Thyroid gland (tissue), 4 donors: ENCODE data around the gene OR7C1. TPM values are rescaled to one million over a fixed set of nuclear protein-coding genes. Genes with fewer than 3 reads are reported as not detected.

Source experiments
- DNase-seq, 2 donors: peaks; one replicate each; pipeline ENCODE4 v3.0.0-alpha.2; 2019
- H3K27ac ChIP-seq, 3 donors: fragments of 200-600 bp; sonication (generic); 1 replicate in 2 of 3; 2 replicates in 1 of 3; pipeline ENCODE4 v1.5.1; 2016 to 2019; ENCODE audit warnings: mild to moderate bottlenecking in 1 of 3, moderate library complexity in 1 of 3
- H3K27me3 ChIP-seq: fragments of 200-600 bp; sonication (generic); one replicate; pipeline ENCODE4 v1.5.1; 2019
- H3K36me3 ChIP-seq, 2 donors: fragments of 200-600 bp; sonication (generic); one replicate each; pipeline ENCODE4 v1.5.1; 2016 to 2019
- H3K4me1 ChIP-seq, 2 donors: fragments of 200-600 bp; sonication (generic); one replicate each; pipeline ENCODE4 v1.5.1; 2017 to 2019
- H3K4me3 ChIP-seq, 3 donors: fragments of 200-600 bp; sonication (generic); replicated peaks in 1 of 3; 1 replicate in 2 of 3; 2 replicates in 1 of 3; pipeline ENCODE4 v1.5.1; 2016; ENCODE audit warnings: mild to moderate bottlenecking in 1 of 3
- H3K9me3 ChIP-seq: fragments of 200-600 bp; sonication (generic); one replicate; pipeline ENCODE4 v1.5.1; 2017
- POLR2A ChIP-seq, 2 donors: fragments of 450-650 bp; IDR thresholded peaks; one replicate each; pipeline ENCODE4 v1.6.1; 2017; ENCODE audit warnings: antibody characterized with exemption in 2 of 2, mild to moderate bottlenecking in 2 of 2, moderate library complexity in 1 of 2
- WGBS, 2 donors: methylation state at CpG; one replicate each; pipeline ENCODE4 v1.1.5; 2017; 5-methylcytosine and 5-hydroxymethylcytosine counted together
- intact Hi-C: fragments of 100-400 bp; cut with DNase I; formaldehyde crosslinking; loops from one replicate; pipeline ENCODE4 v1.15.1; 2023
- total RNA-seq, 4 donors: library from RNA; depleted of rRNA; stranded (reverse); fragments of >200 nt; gene quantifications; one replicate each; pipeline ENCODE4 v1.2.3, GENCODE V29; 2016
- TF ChIP-seq, protein P1 (sequence below), 6 experiments: fragments of 200-600 bp in 3 of 6; fragments of 450-650 bp in 3 of 6; sonication (generic) in 3 of 6; IDR thresholded peaks; one replicate each; pipeline ENCODE4 v1.5.1; 2016 to 2019; ENCODE audit warnings: antibody characterized with exemption in 6 of 6, mild to moderate bottlenecking in 2 of 6, inconsistent platforms in 1 of 6, moderate library complexity in 1 of 6

The OR7C1 gene
- total RNA-seq, 4 donors from 2014 or later = under 0.01 TPM; not detected in 3

DNA sequence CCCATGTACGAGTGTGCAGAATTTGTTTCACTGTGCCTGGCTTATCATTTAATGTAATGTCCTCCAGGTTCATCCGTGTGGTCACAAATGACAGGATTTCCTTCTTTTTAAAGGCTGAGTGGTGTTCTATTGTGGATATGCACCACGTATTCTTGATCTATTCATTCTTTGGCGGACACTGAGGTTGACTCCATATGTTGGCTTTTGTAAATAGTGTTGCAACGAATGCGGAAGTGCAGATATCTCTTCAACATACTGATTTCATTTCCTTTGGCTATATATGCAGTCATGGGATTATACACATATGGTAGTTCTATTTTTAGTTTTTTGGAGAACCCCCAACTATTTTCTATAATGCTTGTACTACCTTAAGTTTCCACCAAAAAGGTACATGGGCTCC lies 13.0 kb downstream of the OR7C1 start:
- no peak for DNase-seq

DNA sequence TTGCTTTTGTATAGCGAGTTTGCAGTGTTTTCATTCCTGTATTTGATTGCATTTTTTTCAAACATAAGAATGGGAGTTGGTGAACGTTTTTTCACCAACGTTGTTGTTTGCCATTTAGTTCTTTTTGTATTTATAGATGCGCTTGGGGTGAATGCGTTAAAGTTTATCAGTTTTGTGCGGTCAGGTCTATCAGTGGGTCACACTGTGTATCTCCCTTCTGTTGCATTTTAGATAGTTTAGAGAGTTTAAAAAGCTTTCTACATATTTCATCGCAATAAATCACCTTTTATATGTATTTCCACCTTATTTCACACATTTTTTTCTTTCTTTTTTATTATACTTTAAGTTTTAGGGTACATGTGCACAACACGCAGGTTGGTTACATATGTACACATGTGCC lies 16.4 kb downstream of the OR7C1 start:
- Histone ChIP-seq H3K27me3 (no peaks in the 10 kb centered on the region), H3K27ac (no peak overlapping the region), H3K4me3 (no peak overlapping the region), H3K4me1 (no peaks in the 10 kb centered on the region), H3K9me3 (no peaks in the 10 kb centered on the region), H3K36me3 (no peaks in the 10 kb centered on the region)
- no peak for DNase-seq
- intact Hi-C loops = no loop called here
- 79 to 82% methylated on average over 8 of the region's 8 CpGs for WGBS, 2 donors
- TF ChIP-seq, protein P1, sequence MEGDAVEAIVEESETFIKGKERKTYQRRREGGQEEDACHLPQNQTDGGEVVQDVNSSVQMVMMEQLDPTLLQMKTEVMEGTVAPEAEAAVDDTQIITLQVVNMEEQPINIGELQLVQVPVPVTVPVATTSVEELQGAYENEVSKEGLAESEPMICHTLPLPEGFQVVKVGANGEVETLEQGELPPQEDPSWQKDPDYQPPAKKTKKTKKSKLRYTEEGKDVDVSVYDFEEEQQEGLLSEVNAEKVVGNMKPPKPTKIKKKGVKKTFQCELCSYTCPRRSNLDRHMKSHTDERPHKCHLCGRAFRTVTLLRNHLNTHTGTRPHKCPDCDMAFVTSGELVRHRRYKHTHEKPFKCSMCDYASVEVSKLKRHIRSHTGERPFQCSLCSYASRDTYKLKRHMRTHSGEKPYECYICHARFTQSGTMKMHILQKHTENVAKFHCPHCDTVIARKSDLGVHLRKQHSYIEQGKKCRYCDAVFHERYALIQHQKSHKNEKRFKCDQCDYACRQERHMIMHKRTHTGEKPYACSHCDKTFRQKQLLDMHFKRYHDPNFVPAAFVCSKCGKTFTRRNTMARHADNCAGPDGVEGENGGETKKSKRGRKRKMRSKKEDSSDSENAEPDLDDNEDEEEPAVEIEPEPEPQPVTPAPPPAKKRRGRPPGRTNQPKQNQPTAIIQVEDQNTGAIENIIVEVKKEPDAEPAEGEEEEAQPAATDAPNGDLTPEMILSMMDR (IDR thresholded peaks at IDR 0.05) = no peak
- TF ChIP-seq POLR2A (IDR thresholded peaks at IDR 0.05) = no peak

More for the DNA sequence above, 13.0 kb downstream of the OR7C1 start:
- H3K4me1 ChIP-seq = no peaks in the 10 kb centered on the region
- H3K27me3 ChIP-seq = no peaks in the 10 kb centered on the region
- H3K36me3 ChIP-seq = no peaks in the 10 kb centered on the region
- H3K9me3 ChIP-seq = no peaks in the 10 kb centered on the region
- no peak overlapping the region for H3K4me3 ChIP-seq
- WGBS, 2 donors = 60 to 61% methylated on average over 6 of the region's 6 CpGs
- no peak overlapping the region for H3K27ac ChIP-seq
- TF ChIP-seq, protein P1 (IDR thresholded peaks at IDR 0.05) = no peak
- TF ChIP-seq POLR2A (IDR thresholded peaks at IDR 0.05) = no peak
- intact Hi-C loops = no loop called here

DNA sequence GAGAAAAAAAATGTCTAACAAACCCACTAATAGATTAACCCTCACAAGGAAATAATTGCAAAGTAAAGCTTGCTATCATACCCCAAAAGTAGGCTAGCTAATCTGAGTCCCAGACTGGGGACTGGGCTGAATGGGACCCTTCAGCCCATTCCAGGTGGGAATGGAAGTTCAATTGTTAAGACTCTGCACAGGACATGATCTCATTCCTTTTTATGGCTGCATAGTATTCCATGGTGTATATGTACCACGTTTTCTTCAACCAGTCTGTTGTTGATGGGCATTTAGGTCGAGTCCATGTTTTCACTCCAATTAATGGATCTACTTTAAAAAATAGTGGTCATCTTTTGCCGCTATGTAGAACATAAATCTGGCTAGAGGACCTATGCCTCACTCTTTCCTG lies 17.9 kb downstream of the OR7C1 start:
- DNase-seq = no peak
- H3K9me3 ChIP-seq = no peaks in the 10 kb centered on the region
- H3K27me3 ChIP-seq = no peaks in the 10 kb centered on the region
- 62 to 68% methylated on average over 3 of the region's 3 CpGs for WGBS, 2 donors
- H3K4me3 ChIP-seq = no peak overlapping the region
- H3K36me3 ChIP-seq = no peaks in the 10 kb centered on the region
- intact Hi-C loops = no loop called here
- no peak for TF ChIP-seq POLR2A (IDR thresholded peaks at IDR 0.05)
- TF ChIP-seq, protein P1 (IDR thresholded peaks at IDR 0.05) = no peak
- no peaks in the 10 kb centered on the region for H3K4me1 ChIP-seq
- no peak overlapping the region for H3K27ac ChIP-seq

DNA sequence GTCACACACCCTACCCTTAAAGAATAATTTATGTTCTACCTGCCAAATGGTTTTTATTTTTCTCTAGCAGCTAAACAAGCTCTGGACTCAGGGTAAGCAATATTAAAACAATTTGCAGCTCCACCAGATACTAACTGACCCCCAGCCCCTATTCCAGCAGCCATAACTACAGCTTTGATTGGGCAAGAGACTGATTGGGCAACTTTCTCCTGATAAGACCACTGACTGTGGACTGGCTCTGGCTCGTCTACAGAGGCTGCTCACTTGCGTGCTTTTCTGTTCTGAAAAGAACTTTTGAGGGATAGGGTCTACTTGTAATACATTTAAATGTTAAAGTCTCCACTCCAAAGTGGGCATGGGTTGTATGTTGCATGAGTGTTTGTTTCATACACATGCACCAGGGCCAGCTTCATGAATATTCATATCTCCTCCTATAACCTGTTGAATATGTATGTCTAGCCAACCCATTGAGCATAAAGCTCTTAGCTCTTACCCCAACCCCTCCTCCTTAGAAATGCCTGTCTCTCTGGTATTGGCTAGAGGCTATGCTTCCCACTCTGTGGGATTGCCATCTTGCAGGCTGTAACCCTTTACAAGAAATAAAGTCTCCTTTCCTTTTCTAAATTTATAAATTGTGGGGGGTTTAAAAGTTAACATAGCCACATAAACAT lies 19.9 kb downstream of the OR7C1 start:
- Histone ChIP-seq H3K4me1 (no peaks in the 10 kb centered on the region), H3K4me3 (no peak overlapping the region), H3K27ac (no peak overlapping the region), H3K27me3 (no peaks in the 10 kb centered on the region), H3K9me3 (no peaks in the 10 kb centered on the region), H3K36me3 (no peaks in the 10 kb centered on the region)
- no peak for DNase-seq
- WGBS, 2 donors = 60 to 71% methylated on average over 2 of the region's 2 CpGs
- intact Hi-C loops = no loop called here
- TF ChIP-seq, protein P1 (IDR thresholded peaks at IDR 0.05) = no peak
- no peak for TF ChIP-seq POLR2A (IDR thresholded peaks at IDR 0.05)

DNA sequence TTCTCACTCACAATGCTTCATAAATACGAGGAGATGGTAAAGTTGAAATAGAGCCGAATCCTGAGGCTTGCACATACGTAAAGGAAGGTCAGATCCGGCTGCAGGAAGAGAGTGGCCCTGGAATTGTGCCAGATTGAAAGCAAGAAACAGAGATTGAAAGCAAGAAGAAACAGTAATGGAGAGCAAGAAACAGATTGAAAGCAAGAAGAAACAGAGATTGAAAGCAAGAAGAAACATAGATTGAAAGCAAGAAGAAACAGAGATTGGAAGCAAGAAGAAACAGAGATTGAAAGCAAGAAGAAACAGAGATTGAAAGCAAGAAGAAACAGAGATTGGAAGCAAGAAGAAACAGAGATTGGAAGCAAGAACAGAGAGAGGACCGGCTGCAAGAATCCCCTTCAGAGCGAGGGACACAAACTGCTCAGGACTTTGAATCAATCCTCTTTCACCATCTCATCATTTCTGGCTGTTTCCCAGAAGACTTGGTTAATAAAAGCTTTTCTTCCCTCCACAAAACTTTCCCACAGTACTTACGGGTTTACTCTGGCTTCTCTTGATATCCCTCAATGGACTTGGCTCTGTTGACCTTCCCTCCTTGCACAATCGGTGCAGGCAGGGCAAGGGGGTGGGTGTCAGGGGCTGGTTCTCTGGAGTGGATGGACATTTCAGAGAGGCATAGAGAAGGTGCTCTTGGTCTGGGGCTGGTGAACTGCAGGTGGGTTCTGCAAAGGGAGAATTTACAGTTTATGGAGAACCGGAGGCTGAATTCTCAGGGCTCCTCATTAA lies 25.5 kb downstream of the OR7C1 start:
- WGBS, 2 donors = 33 to 40% methylated on average over 9 of the region's 9 CpGs
- Histone ChIP-seq H3K4me3 (no peak overlapping the region), H3K27ac (no peak overlapping the region), H3K4me1 (no peaks in the 10 kb centered on the region), H3K27me3 (no peaks in the 10 kb centered on the region), H3K36me3 (no peaks in the 10 kb centered on the region), H3K9me3 (no peaks in the 10 kb centered on the region)
- intact Hi-C loops = no loop called here
- no peak for DNase-seq
- TF ChIP-seq, protein P1 (IDR thresholded peaks at IDR 0.05) = no peak
- no peak for TF ChIP-seq POLR2A (IDR thresholded peaks at IDR 0.05)
